Smooth muscle cell (in vitro differentiated cells): Measurements from ENCODE around the gene PSMC3. TPM values are rescaled to one million over a fixed set of nuclear protein-coding genes. Genes with fewer than 3 reads are reported as not detected.
A peak's percentile ranks its signal among the peaks of the same experiment; 100 is the strongest.
"Not testable (repeated sequence)": the region's sequence is repeated elsewhere in the genome, so short reads cannot be mapped to it uniquely, and the experiment has no call there.

Source experiments
- DNase-seq: peaks from one replicate; lab custom pipeline; 2025; ENCODE audit not compliant: unreplicated experiment; lab: John Stamatoyannopoulos, UW
- H2AFZ ChIP-seq: fragments of 200-600 bp; sonication (generic); 2 replicates; pipeline ENCODE4 v1.6.0; 2016; ENCODE audit warnings: antibody characterized with exemption, low read depth, mild to moderate bottlenecking
- H3F3A ChIP-seq: fragments of 200-600 bp; sonication (generic); 2 replicates; pipeline ENCODE4 v1.6.0; 2017; ENCODE audit warnings: antibody characterized with exemption, low read depth
- H3K27ac ChIP-seq: fragments of 200-600 bp; sonication (generic); 2 replicates; pipeline ENCODE4 v1.5.1; 2016; ENCODE audit warnings: low read depth, mild to moderate bottlenecking
- H3K27me3 ChIP-seq: fragments of 200-600 bp; sonication (generic); 2 replicates; pipeline ENCODE4 v1.6.1; 2016; ENCODE audit warnings: low read depth, mild to moderate bottlenecking
- H3K36me3 ChIP-seq: fragments of 200-600 bp; sonication (generic); 2 replicates; pipeline ENCODE4 v1.5.1; 2016; ENCODE audit warnings: low read depth
- H3K4me1 ChIP-seq: fragments of 200-600 bp; sonication (generic); 2 replicates; pipeline ENCODE4 v1.5.1; 2016; ENCODE audit warnings: low read depth
- H3K4me2 ChIP-seq: fragments of 200-600 bp; sonication (generic); 2 replicates; pipeline ENCODE4 v1.6.0; 2016; ENCODE audit warnings: mild to moderate bottlenecking
- H3K4me3 ChIP-seq: fragments of 200-600 bp; sonication (generic); 2 replicates; pipeline ENCODE4 v1.5.1; 2016; ENCODE audit warnings: mild to moderate bottlenecking
- H3K79me2 ChIP-seq: fragments of 200-600 bp; sonication (generic); 2 replicates; pipeline ENCODE4 v1.6.0; 2016; ENCODE audit warnings: low read depth, mild to moderate bottlenecking
- H3K9ac ChIP-seq: fragments of 200-600 bp; sonication (generic); 2 replicates; pipeline ENCODE4 v1.6.0; 2016; ENCODE audit warnings: low read depth
- H3K9me3 ChIP-seq: fragments of 200-600 bp; sonication (generic); replicated peaks from 2 replicates; pipeline ENCODE4 v1.5.1; 2016; ENCODE audit warnings: low read depth
- H4K20me1 ChIP-seq: fragments of 200-600 bp; sonication (generic); 2 replicates; pipeline ENCODE4 v1.6.0; 2016; ENCODE audit warnings: low read depth
- CTCF ChIP-seq: fragments of 200-600 bp; sonication (generic); IDR thresholded peaks from 2 replicates; pipeline ENCODE4 v1.5.1; 2017; ENCODE audit warnings: borderline replicate concordance, mild to moderate bottlenecking, antibody characterized with exemption; ENCODE audit not compliant: insufficient read depth, poor library complexity, severe bottlenecking
- WGBS: methylation state at CpG from one replicate; pipeline ENCODE4 v1.1.7; 2016; ENCODE audit warnings: low lambda C conversion rate; 5-methylcytosine and 5-hydroxymethylcytosine counted together
- polyA plus RNA-seq: library from polyadenylated mRNA; unstranded; fragments of >200 nt; fragmentation: Nextera tagmentation; extraction: Ambion mirVana; gene quantifications from 2 replicates; pipeline ENCODE4 v1.2.1, GENCODE V29; 2016
- total RNA-seq: library from RNA; depleted of rRNA; stranded (reverse); fragments of >200 nt; gene quantifications from 2 replicates; pipeline ENCODE4 v1.2.3, GENCODE V29; 2014

Gene PSMC3
- total and polyA plus RNA-seq, 2 experiments from 2014 or later, result 71.2 to 211 TPM

GRCh38 chr11:47464483-47464882, 38.2 kb upstream of the PSMC3 start:
- TF ChIP-seq CTCF, result no peak
- no peaks in the 10 kb centered on the region for H3K9me3 ChIP-seq
- H3K4me3 ChIP-seq, result no peak overlapping the region
- H3K27ac ChIP-seq, result no peak overlapping the region
- H3F3A ChIP-seq, result peaks cover 6% of the 10 kb centered on the region
- H3K4me2 ChIP-seq, result no peak overlapping the region
- peaks cover 51% of the 10 kb centered on the region for H3K4me1 ChIP-seq
- H4K20me1 ChIP-seq, result peaks cover 51% of the 10 kb centered on the region
- no peak for DNase-seq
- no peak overlapping the region for H2AFZ ChIP-seq
- H3K36me3 ChIP-seq, result peaks cover 5% of the 10 kb centered on the region
- WGBS, result 91% methylated on average over 5 of the region's 5 CpGs
- H3K27me3 ChIP-seq, result no peaks in the 10 kb centered on the region
- peaks cover 23% of the 10 kb centered on the region for H3K79me2 ChIP-seq
- H3K9ac ChIP-seq, result no peak overlapping the region

GRCh38 chr11:47461876-47462275, 35.6 kb upstream of the PSMC3 start:
- Histone ChIP-seq H4K20me1 (peaks cover 27% of the 10 kb centered on the region), H3K4me1 (peaks cover 26% of the 10 kb centered on the region), H3K4me3 (no peak overlapping the region), H3K9me3 (no peaks in the 10 kb centered on the region), H2AFZ (no peak overlapping the region), H3K27me3 (no peaks in the 10 kb centered on the region), H3K36me3 (no peaks in the 10 kb centered on the region), H3K4me2 (no peak overlapping the region), H3K79me2 (peaks cover under 1% of the 10 kb centered on the region), H3K27ac (no peak overlapping the region), H3F3A (no peaks in the 10 kb centered on the region), H3K9ac (no peak overlapping the region)
- TF ChIP-seq CTCF, result no peak
- no peak for DNase-seq
- 96% methylated on average over 7 of the region's 7 CpGs for WGBS

- Histone ChIP-seq H3K27me3 (no peaks in the 10 kb centered on the region), H3K27ac (no peak overlapping the region), H2AFZ (no peak overlapping the region), H3K4me2 (no peak overlapping the region), H3K9me3 (no peaks in the 10 kb centered on the region), H3F3A (no peaks in the 10 kb centered on the region), H3K4me1 (peaks cover 17% of the 10 kb centered on the region), H3K4me3 (no peak overlapping the region), H3K79me2 (no peaks in the 10 kb centered on the region), H4K20me1 (peaks cover 16% of the 10 kb centered on the region), H3K9ac (no peak overlapping the region), H3K36me3 (no peaks in the 10 kb centered on the region)
- WGBS, result 95% methylated on average over 2 of the region's 2 CpGs
- DNase-seq, result no peak
- TF ChIP-seq CTCF, result no peak
Measured at GRCh38 chr11:47460571-47461235, 34.5 kb upstream of the PSMC3 start.

GRCh38 chr11:47454258-47454671, 28.0 kb upstream of the PSMC3 start:
- H3K79me2 ChIP-seq, H3K27me3 ChIP-seq, H3K9me3 ChIP-seq, DNase-seq, H3K9ac ChIP-seq, H3K4me3 ChIP-seq, H3K4me1 ChIP-seq, H3K4me2 ChIP-seq, H3F3A ChIP-seq, H2AFZ ChIP-seq, H4K20me1 ChIP-seq, H3K36me3 ChIP-seq, H3K27ac ChIP-seq: not testable (repeated sequence)
- TF ChIP-seq CTCF, result peak; percentile 68
- 46% methylated on average over 8 of the region's 8 CpGs for WGBS
